ENCODE measurements around the gene E2F4.

Gene E2F4

DNA sequence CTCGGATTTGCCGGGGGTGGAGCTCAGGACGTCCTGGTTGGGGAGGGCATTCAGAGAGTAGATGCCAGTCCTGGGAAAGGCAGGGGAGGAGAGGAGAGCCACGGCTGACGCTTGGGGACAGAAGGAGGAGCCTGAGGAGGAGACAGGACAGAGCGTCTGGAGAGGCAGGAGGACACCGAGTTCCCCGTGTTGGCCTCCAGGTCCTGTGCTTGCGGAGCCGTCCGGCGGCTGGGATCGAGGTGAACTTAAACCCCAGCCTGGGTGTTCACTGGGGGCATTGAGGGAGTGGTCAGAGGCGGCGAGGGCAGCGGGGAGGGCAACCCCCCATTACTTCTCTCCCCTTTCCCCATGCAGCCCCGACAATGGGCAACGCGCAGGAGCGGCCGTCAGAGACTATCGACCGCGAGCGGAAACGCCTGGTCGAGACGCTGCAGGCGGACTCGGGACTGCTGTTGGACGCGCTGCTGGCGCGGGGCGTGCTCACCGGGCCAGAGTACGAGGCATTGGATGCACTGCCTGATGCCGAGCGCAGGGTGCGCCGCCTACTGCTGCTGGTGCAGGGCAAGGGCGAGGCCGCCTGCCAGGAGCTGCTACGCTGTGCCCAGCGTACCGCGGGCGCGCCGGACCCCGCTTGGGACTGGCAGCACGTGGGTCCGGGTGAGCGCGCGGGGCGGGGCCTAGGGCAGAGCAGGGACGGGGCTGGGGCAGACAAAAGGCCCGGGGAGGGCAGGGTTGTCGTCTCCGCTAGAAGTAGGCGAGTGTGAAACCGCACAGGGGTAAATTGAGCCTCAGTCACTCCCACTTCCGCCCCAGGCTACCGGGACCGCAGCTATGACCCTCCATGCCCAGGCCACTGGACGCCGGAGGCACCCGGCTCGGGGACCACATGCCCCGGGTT lies 17.9 kb upstream of the E2F4 start:
- DNase-seq (ENCODE audit: low read depth in 3 of 3) = peak in 1 of 3 experiments; percentile 41

DNA sequence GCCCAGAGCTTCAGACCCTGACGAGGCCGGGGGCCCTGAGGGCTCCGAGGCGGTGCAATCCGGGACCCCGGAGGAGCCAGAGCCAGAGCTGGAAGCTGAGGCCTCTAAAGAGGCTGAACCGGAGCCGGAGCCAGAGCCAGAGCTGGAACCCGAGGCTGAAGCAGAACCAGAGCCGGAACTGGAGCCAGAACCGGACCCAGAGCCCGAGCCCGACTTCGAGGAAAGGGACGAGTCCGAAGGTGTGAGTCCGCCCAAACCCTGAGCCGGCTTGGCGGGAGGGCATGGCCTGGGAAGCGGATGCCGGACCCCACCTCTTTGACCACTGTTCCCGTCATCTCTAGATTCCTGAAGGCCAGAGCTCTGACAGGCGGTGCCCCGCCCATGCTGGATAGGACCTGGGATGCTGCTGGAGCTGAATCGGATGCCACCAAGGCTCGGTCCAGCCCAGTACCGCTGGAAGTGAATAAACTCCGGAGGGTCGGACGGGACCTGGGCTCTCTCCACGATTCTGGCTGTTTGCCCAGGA lies 17.2 kb upstream of the E2F4 start:
- no peak for DNase-seq (ENCODE audit: low read depth in 3 of 3)

DNA sequence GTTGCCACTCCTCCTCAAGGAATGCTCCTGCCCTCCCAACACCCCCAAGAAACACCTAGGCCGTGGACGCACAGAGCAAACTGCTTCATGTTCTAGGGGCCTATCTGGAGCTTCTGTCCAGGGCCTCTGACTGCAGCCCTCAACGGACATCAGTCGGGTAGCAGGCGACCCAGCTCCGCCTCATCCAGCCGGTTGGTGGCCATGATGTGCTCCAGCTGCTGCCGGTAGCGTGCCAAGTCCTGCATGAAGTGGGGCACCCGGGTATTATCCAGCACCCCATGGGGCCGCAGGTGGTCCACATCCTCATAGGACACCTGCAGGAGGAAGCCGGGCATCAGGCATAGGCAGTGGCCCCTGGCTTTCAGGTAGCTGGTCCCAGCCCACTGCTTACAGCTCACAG lies 15.3 kb upstream of the E2F4 start:
- DNase-seq (ENCODE audit: low read depth in 3 of 3) = no peak

DNA sequence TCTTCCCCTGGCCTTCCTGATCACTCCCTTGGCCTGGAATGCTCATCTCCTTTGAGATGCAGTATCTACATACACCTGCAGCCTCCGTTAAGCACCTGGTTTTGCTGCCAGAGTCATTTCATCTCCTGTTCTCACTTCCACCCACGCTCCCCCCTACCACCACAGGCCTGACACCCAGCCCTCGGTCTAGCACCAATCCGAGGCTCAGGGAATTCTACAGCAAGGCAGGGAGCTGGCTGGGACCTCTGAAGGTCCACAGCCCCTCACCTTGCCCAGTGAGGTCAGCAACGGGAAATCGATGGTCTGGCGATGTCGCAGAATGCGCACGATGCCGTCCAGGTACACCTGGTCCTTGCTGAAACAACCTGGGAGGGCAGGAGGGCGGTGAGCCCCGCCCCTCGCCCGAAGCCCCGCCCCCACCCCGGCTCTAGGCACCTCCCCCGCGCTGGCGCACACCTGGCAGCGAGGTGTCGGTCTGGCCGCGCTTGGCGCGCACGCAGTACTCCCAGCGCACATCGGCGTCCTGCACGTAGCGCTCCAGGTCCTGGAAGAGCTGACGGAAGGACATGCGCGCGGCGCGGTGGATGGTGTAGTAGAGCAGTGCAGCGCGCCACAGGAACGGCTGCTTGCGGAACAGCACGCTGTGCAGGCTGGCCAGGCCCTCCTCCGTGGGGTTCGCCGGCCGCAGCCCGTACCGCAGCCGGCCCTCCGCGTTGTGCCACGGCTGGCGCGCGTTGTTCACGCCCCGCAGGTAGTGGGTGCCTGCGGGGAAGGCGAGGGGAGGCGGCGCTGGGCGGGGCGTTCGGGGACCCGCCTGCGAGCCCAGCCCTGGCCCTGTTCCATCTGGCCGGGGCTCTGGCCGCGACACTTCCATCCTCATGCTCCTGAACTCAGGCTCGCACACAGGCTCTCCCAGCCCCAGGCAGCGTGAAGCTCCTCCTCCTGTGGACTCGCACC lies 13.9 kb upstream of the E2F4 start:
- DNase-seq (ENCODE audit: low read depth in 3 of 3) = no peak

DNA sequence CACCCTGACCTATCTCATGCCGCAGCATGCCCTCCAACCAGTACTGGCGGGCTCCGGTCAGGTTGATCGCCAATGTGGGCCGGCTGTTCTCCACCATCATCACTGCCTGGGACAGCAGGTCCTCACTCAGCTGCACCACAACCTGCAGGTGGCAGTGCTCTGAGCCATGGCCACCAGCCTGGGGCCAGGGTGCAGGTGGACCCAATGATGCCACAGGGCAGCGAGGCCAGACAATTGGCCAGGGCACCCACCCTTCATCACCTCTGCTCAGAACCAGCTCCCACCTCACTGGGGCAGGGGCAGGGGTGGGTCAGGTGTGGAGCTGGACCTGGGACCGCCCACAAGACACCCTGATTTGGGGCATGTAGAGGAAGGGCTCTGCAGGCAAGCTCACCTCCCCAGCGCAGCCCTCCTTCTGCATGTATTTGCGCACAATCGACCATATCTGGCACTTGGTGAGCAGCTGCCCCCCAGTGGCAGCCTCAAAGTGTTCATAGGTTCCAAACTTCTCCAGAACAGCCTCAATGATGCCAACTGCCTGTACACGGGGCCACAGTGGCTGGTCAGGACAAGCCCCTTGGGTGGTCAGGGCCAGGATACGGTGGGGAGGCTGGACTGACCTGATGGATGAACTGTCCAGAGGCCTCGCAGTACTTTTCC lies 12.4 kb upstream of the E2F4 start:
- no peak for DNase-seq (ENCODE audit: low read depth in 3 of 3)

DNA sequence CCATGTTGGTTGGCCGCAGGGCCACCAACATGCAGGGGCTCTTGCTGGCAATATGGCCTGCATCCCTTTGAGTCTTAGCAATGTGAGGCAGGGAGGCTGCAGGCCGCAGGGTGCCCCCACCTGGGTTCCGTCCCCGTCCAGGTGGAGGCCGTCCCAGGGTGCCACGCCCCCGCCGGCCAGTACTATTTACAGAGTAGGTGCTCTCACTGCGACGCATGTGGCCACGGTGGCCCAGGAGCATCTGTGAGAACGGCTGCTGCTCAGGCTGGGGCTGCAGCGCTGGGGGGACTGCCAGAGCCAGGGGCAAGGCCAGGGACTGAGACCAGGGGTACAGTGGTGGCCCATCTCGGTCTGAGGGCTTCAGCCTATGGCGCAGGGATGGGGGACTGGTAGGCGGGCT lies 11.8 kb upstream of the E2F4 start:
- DNase-seq (ENCODE audit: low read depth in 3 of 3) = no peak

DNA sequence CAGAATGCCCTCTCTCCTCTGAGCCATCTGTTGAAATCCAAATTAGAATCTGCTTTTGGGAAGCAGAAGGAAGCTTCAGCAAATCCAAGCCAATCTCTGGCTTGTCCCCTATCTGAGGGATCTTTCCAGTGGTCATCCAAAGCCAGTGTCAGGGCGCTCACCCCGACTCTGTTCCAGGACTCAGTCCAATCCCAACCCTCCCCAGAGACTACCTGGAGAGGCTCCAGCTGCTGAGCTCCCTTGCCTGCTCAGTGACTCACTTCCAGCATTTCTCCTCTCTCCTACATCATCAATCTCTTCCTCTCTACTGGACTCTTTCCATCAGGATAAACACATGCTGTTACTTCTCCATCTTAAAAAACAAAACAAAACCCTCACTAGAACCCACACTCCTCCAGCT lies 10.6 kb upstream of the E2F4 start:
- no peak for DNase-seq (ENCODE audit: low read depth in 3 of 3)

DNA sequence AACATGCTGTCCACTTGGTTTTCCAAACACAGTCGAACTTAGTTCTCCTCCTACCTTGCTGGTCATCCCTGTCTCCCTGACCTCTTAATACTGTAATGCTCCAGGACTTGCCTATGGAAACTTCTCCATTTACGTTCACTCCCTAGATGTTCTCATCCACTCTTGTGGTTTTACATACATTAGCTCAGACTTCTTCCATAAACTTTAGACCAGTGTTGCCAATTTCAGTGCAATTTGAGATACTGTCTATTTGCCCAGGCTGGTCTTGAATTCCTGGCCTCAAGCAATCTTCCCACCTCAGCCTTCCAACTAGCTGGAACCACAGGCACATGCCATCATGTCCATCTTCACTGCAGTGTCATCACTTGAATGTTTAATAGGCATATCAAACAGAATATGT lies 9.7 kb upstream of the E2F4 start:
- no peak for DNase-seq (ENCODE audit: low read depth in 3 of 3)

DNA sequence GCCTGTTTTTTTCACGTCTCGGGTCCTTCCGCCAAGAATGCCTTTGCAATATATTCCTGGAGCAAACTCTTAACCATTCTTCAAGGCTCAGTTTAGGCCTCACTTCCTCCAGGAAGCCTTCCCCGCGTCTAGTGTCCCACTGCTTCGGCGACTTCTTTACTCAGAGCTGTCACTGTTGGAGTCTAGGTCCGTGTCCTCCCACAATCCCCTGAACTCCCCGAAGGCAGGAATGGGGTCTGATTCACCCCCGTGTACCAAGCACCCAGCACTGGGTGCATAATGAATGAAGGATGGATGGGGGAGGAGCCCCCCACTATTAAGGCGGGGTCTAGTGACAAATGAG lies 8.7 kb upstream of the E2F4 start:
- DNase-seq (ENCODE audit: low read depth in 3 of 3) = no peak

DNA sequence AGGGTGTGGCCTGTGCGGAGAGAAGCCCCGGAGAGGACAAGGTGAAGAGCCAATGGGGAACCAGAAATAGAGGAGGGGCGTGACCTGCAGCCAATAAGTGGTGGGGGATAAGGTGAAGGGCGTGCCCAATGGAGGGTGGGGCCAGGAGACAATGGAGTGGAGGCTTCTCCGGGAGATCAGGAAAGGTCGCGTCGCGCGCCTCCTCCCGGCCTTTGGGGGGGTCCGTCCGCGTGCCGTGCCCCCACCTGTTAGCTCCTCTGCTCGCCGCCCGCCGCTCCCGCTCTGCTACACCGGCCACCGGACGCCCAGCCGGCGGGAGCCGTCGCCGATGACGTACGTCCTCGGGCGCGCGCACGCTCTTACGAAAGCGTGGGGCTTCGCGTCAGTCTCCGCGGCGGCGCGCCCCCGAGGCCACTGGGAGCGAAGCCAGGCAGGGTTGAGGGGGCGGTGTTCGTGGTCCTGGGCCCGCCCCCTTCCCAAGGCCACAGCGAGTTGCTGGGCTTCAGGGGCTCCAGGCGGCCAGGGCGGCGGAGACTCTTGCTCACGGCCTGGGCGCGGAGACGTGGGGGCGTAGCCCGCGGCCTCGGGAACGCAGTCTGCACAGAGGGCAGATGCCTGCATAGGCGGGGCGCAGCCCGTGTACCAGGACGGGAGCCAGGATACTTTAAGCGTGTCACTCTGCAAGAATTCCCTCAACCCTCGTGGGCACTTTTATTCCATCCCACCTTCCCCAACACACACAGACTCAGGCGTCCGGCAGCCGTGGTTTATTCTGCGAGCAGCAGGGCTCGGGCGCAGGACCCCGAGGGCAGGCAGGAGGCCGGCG lies 8.1 kb upstream of the E2F4 start, which contains the start of gene MATCAP1:
Gene MATCAP1 (minus strand): TSS at position 337 of the 826 bp plus-strand sequence. CDS start 3,353 bp downstream, outside the sequence.
- peak; percentile 83 to 90 (median 88) for DNase-seq (ENCODE audit: low read depth in 3 of 3)

DNA sequence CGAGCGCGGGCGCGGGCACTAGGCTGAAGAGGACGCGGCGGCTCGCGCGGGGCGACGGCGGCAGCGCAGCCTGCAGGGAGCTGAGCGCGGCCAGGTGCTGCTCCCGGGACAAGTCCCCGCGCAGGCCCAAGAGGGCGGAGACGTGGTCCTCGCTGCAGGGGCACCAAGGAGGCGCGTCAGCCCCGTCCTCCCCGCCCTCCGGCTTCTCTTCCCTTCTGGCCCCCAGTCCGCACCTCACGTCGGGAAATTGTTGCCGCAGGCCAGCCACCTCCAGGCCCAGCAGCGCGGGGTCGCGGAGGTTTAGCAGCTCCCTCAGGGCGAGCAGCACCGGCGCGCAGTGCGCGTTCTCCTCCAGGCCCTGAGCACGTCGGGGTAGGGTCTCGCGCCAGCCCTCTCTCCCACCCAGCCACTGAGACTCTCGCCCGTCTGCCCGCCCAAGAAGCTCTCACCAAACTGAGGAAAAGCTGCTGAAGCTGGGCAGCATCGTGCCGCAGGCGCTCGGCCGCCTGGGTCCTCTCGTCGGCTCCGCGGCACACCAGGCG lies 7.4 kb upstream of the E2F4 start:
- peak in 1 of 3 experiments; percentile 27 for DNase-seq (ENCODE audit: low read depth in 3 of 3)

DNA sequence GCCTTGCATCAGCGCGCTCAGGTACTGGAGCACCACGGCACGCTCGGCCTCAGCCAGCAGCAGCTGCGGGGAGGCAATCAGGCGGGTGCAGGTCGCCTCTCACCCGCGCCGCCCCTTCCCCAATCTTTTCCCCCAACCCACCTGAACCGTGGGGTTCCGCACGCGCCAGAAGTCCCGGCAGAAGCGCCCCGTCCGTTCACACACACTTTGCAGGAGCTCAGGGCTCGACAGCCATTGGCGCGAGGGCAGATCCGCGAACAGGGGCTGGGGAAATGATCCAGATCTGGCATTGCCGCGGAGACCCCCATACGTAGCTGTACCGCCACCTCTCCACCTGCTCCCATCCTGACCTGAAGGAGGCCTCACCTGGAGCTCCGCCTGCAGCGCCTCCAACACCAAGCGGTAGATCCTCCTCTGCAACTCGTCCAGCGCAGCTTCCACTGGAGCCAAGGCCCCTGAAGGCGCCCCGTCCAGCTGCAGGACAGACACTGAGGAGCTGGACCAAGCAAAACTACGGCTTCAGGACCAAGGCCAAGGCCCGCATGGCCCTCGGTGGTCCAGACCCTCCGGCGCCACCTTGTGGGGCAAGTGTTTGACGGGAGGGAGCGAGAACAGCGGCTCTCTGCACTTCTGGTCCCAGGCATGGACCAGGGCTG lies 6.8 kb upstream of the E2F4 start:
- peak; percentile 62 to 75 (median 64) for DNase-seq (ENCODE audit: low read depth in 3 of 3)

DNA sequence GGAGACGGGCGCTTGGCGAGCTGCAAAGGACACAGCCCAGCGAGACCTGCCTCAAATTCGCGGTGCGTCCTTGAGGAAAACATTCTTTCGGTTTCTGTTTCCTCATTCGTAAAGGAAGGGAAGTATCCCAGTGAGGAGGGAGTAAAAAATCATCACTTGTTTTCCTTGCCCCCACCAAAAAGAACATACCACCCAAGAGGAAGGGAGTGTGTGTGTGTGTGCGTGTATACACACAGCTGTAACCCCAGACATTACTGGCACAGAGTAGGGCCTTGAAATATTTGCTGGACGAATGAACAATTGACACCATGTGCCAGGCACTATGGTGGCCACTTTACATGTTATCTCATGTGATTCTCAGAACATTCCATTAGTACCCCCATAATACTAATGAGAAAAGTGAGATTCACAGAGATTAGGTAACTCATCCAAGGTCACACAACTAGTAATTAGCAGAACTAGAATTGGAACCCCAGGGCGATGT lies 6.3 kb upstream of the E2F4 start:
- no peak for DNase-seq (ENCODE audit: low read depth in 3 of 3)

DNA sequence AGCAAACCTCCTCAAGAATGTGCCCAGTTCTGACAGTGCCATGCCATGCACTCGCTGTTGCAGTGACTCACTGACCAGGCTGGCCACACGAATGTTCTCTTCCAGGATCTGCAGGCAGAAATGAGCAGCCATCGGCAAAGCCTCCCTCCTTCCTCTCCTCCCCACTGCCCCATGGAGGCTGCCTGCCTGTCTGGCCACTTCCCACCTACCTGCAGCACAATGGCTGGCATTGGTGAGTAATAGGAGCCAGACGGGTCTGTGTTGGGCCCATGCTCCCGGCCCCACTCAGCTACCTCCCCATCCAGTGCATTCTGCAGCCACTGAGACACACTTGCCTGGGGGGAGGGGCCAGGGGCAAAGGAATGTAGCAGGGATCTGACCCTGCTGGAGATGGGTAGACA lies 5.4 kb upstream of the E2F4 start:
- DNase-seq (ENCODE audit: low read depth in 3 of 3) = no peak

DNA sequence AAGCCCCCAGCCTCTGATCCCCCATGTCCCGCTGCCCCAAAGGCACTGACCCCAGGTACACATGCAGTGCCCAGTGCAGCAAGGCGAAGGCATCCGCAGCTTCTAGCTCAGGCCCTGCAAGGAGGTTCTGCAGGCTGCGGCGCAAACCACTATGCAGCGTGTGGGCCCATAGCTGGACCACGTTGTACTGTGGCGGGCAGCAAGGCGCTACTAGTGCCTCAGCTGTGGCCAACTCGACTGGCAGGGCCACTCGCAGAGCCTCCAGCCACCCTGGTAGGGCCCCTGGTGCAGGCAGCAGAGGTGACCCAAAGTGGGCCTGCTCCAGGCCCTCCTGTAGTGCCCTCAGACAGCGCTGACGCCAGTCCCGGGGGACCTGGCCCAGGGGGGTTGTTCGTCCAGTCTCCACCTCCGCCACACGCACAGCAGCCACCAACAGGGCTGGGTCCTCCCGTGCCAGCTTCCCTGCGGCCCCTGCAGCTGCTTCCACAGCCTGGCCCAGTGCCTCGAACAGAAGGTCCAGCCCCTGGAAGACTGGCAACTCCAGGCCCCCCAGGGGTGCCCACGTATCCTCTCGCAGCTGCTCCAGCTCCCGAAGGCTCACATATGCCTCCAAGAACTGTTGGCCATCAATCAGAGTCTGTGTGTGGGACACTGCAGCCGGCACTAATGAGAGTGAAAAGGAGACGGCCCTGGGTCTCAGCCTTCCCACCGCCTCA lies 4.6 kb upstream of the E2F4 start:
- no peak for DNase-seq (ENCODE audit: low read depth in 3 of 3)

DNA sequence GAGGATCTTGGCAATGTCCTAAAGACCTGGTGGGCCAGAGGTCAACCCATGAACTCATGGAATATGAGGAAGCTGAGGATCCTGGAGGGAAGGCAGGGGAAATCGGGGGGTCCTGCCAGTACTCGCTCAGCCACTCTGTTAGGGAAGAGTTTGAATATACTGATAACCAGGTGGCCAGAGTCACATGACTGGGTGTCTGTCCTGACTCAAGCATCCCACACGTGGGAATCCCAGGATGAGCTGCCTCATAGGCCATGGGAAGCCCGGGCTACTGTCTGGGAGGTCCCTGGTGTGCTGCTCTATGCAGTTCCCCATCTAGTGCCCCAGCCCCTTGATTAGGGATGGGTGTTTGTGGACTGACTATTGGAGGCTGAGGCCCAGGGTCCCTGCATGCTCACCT lies 3.6 kb upstream of the E2F4 start:
- DNase-seq (ENCODE audit: low read depth in 3 of 3) = no peak

DNA sequence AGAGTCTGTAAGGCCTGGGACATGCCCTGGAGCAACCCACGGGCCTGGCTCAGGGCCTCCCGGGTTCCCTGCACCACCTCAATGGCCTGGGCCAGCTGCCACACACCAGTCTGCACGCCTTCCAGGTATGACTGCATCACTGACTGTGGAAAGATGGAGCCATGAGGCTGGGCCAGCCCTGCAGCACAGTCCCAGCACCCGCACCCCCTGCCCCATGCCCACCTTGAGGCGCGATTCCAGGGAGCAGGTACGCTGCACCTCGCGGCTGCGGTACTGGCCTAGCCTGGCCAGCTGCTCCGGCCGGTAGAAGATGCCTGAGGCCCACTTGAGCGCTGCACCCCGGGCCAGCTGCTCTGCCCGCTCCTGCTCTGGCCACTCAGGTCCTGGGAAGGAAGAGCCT lies 3.2 kb upstream of the E2F4 start:
- DNase-seq (ENCODE audit: low read depth in 3 of 3) = no peak

DNA sequence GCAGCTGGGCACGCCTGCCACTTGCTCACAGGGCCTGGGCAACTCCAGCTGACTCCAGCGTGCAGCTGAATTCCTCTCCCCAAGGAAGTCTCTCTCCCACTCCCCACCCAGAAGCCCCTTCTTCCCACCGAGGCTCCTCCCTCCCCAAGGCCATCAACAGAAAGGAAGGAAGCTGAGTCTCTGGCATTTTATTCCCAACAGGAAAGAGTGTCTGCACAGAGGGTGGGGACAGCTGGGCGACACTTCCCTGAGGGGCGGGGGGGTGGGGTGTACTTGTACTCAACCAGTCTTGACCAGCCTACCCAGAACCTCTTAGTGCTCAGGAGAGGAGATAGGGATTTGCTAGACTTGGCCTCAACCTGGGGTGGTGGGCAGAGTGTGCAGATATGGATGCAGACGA lies 1.9 kb upstream of the E2F4 start, which contains the start of gene EXOC3L1:
Gene EXOC3L1 (minus strand): TSS at position 96 of the 400 bp plus-strand sequence. CDS start 460 bp downstream, outside the sequence.
- no peak for DNase-seq (ENCODE audit: low read depth in 3 of 3)
